Adrenal gland (tissue), 5 donors: ENCODE results near the gene PRKCE.

Experiments
- CTCF ChIP-seq, 6 experiments: fragments of 450-650 bp in 4 of 6; fragments of 200-600 bp in 2 of 6; sonication (generic) in 1 of 6; IDR thresholded peaks; 1 replicate in 5 of 6; 2 replicates in 1 of 6; pipeline versions ENCODE4 v1.5.1 to v1.8.0; 2016 to 2021; ENCODE audit warnings: antibody characterized with exemption in 6 of 6, mild to moderate bottlenecking in 2 of 6, moderate library complexity in 1 of 6
- POLR2A ChIP-seq, 2 donors: fragments of 450-650 bp; IDR thresholded peaks; one replicate each; pipeline ENCODE4 v1.6.1; 2017; ENCODE audit warnings: antibody characterized with exemption in 2 of 2, mild to moderate bottlenecking in 2 of 2, moderate library complexity in 1 of 2
- donor health status: DM: no; HTN: no; CAD: no.

GRCh38 chr2:45653122-45653913 is 1.8 kb downstream of the PRKCE start:
- TF ChIP-seq CTCF (IDR thresholded peaks at IDR 0.05): no peak
- no peak for TF ChIP-seq POLR2A (IDR thresholded peaks at IDR 0.05)
